Bronchial epithelial cell (primary cell): ENCODE results near the gene BBIP1. TPM values are rescaled to one million over a fixed set of nuclear protein-coding genes. Genes with fewer than 3 reads are reported as not detected.

Source experiments
- DNase-seq: peaks from one replicate; pipeline ENCODE4 v3.0.0-alpha.2; 2010; ENCODE audit warnings: low read depth
- FAIRE-seq: peaks from 2 replicates; lab custom pipeline; 2011; peaks lifted over from hg19 to GRCh38; lab: Jason Lieb, UNC
- H3K27me3 ChIP-seq: 2 replicates; pipeline ENCODE4 v1.5.1; 2011; ENCODE audit warnings: low read length; ENCODE audit not compliant: control insufficient read depth, insufficient read depth
- H3K36me3 ChIP-seq: 2 replicates; pipeline ENCODE4 v1.5.1; 2011; ENCODE audit warnings: low read length; ENCODE audit not compliant: control insufficient read depth, insufficient read depth
- H3K4me3 ChIP-seq: 2 replicates; pipeline ENCODE4 v1.5.1; 2011; ENCODE audit warnings: mild to moderate bottlenecking, low read depth, low read length, control low read depth
- total RNA-seq: library from RNA; depleted of rRNA; stranded (reverse); fragments of >200 nt; gene quantifications from 2 replicates; pipeline ENCODE4 v1.2.1, GENCODE V29; 2014
- TF ChIP-seq, protein P1 (sequence below): IDR thresholded peaks from 2 replicates; pipeline ENCODE4 v1.5.1; 2011; ENCODE audit warnings: mild to moderate bottlenecking, moderate library complexity, low read length, control low read depth, inconsistent platforms; ENCODE audit not compliant: insufficient read depth, severe bottlenecking

BBIP1 gene
- total RNA-seq, 1 donor from 2014 or later: 11.6 TPM

DNA sequence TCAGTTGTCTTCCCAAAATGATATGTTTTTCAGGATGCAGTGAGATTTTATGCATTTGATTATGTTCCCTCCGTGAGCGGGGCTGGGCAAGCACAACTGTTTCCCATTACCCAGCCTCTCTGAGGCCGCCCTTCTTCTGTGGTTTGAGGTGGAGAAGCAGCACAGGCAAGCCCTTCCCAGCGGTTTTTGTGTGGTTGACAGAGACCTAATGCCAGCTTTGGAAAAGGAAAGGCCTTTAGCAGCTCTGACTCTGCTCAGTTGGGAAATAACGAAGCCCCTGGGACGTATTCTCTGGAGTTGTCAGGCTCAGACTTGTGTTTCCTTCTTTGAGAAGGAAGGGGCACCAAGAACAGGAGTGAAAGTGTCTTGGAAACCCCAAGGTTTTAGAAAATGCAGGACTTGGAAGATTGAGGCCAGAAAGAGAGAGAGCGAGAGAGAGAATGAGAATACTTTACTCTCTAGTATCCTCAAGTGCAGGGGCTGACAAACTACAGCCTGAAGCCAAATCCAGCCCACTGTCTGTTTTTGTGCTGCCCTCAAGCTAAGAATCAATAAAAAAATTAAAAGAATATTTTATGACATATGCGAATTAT, 67.9 kb downstream of the BBIP1 start:
- TF ChIP-seq, protein P1, sequence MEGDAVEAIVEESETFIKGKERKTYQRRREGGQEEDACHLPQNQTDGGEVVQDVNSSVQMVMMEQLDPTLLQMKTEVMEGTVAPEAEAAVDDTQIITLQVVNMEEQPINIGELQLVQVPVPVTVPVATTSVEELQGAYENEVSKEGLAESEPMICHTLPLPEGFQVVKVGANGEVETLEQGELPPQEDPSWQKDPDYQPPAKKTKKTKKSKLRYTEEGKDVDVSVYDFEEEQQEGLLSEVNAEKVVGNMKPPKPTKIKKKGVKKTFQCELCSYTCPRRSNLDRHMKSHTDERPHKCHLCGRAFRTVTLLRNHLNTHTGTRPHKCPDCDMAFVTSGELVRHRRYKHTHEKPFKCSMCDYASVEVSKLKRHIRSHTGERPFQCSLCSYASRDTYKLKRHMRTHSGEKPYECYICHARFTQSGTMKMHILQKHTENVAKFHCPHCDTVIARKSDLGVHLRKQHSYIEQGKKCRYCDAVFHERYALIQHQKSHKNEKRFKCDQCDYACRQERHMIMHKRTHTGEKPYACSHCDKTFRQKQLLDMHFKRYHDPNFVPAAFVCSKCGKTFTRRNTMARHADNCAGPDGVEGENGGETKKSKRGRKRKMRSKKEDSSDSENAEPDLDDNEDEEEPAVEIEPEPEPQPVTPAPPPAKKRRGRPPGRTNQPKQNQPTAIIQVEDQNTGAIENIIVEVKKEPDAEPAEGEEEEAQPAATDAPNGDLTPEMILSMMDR: no peak
- peak; percentile 43 for DNase-seq
- FAIRE-seq: no peak
- H3K36me3 ChIP-seq: no peaks in the 10 kb centered on the region
- no peak overlapping the region for H3K4me3 ChIP-seq
- H3K27me3 ChIP-seq: no peaks in the 10 kb centered on the region

DNA sequence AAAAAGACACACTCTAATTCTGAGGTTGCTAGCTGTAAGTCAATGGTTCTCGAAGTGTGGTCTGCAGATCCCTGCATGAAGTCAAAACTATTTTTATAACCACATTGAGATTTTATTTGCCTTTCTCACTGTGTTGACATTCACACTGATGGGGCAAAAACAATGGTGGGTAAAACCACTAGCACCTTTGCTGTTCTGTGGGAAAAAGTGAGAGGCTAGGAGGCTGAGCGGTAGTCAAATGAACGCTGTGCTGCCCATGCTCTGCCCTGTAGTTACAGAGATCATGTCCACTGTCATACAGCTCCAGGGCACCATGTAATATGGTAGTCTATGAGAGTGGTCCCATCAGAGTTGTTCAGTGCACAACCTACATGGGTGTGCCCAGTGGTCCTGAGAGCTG, 68.9 kb downstream of the BBIP1 start:
- FAIRE-seq (no peak), DNase-seq (no peak)
- no peaks in the 10 kb centered on the region for H3K36me3 ChIP-seq
- no peak overlapping the region for H3K4me3 ChIP-seq
- no peaks in the 10 kb centered on the region for H3K27me3 ChIP-seq
- TF ChIP-seq, protein P1: no peak

Other genes with a start within 250 kb of the BBIP1 start
- gene PDCD4, start 47.3 kb downstream of the BBIP1 start, total RNA-seq: 77.9 and 136 TPM in 2 replicates
- gene SHOC2, start 424 bp upstream of the BBIP1 start, total RNA-seq: 30.3 and 52.9 TPM in 2 replicates
- gene ADRA2A, start 157.8 kb upstream of the BBIP1 start, total RNA-seq: not detected in 2 replicates